Astrocyte of the hippocampus (primary cell): ENCODE results near the gene CADPS2.

ENCODE experiments used
- DNase-seq: peaks from one replicate; pipeline ENCODE4 v3.0.0; 2011; ENCODE audit warnings: low read depth, low spot score

Gene CADPS2

DNA sequence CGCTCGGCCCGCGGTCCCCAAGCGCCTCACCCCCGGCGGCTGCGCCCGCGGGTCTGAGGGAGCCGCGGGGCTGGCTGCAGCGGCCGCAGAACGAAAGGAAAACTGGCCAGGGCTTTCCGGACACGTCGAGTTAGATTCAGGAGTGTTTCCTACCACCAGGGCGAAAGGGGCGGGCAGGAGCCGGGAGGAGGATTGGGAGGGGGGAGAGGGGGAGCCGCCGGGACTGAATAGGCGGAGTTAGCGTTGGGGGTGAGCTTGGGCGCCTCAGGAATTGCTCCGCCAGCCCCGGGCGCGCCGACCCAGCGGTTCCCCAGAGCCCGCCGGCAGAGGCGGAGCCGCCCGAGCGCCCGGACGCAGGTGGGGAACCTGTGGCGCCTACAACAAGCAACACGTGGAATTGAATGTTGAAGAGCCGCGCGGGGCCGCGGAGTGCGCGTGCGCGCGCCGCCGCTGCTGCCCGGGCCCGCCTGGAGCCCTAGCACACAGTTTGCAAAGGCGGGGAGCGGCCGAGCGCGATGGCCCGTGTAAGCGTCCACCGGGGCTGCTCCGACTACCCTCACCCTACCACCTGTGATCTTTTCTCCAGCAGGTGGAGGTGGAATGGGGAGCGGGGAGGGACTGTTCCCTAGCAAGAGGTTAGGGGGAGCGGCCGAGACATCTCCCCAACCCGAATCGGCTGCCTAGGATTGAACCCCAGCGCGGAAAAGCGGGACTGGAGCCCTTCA is at the start of gene CADPS2:
Gene CADPS2, minus strand, starts transcription at position 104 of the 725 bp plus-strand sequence. CDS start 123 bp downstream, outside the sequence.
- DNase-seq = peak; percentile 91

DNA sequence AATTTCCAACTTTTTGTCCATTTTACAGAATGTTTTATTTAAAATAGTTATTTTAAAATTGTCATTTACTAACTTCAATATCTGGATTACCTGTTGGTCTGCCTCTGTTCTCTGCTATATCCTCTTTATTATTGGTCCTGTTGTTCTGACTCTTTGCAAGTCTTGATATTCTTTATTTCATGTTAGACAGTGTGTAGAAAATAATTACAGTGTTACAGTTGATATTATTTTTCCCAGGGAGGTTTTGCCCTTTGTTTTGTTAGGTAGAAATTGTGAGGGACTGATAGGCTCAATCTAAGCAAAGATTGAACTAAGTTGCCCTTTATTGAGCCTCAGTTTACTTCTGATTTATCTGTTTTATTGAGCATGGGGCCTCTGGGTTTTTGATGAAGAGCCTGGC is 49.4 kb upstream of the CADPS2 start:
- no peak for DNase-seq

DNA sequence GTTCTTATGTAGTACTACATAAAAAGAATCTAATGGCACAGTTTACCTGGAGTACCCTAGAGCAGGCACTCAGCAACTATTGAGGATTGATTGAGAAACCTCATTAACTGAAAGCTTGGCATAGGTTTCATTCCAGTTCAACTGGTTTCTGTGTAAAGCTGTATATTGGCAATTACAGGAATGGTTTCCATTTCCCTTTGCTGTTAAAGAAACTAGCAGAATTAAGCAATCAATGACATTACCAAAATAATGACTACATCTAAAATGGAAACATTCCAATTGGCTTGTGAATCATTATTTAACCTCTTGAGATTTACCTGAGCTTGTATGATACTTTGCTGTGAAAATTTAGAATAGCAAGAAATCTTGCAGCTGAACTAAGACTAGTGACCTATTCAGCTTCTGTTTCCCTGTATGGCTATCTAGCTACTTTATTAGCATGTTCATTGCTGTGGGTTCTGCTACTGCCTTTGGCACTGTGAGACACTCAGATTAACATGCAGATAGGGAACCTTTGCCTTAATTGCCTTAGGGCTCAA is 33.5 kb upstream of the CADPS2 start:
- no peak for DNase-seq

GRCh38 chr7:122914812-122915211 is 28.6 kb upstream of the CADPS2 start:
- no peak for DNase-seq

- DNase-seq = no peak
Observed at GRCh38 chr7:122913608-122914007, 27.3 kb upstream of the CADPS2 start.

- no peak for DNase-seq
Observed at GRCh38 chr7:122902751-122903495, 16.7 kb upstream of the CADPS2 start.

- DNase-seq = no peak
Observed at GRCh38 chr7:122901250-122901649, 15.0 kb upstream of the CADPS2 start.

DNA sequence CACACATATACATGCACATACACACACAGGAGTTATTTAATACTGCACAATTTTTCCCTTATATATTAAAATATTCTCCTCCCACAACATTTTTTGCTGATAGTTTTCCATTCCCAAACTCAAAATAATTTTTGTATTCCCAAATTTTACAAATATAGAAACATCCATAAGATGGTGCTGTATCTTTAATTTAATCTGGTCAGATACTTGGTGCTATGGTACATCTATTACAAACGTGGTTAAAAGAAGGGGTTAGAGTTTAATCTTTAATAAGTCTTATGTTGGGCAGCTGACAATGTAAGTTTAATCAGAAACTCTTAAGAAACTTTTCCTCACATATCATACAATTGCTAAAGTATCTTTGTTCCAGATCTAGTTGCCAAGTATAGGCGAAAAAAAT is 10.2 kb upstream of the CADPS2 start:
- peak; percentile 1 for DNase-seq

DNA sequence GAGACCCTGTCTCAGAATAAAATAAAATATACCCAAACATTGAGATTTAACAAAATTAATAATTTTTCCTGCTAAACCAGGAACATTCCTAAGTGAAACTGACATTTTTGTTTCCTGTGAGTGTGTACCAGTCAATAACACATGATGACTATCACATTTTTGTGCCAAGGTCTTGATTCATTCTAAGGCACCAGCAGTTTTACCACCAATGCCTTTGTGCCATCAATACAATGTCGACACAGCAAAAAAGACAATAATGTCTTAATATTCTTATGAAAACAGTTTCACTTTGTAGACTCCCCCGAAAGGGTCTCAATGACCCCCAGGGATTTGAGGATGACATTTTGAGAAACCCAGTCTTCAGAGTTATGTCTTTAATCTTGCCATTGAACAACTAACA is 7.2 kb upstream of the CADPS2 start:
- DNase-seq = no peak

DNA sequence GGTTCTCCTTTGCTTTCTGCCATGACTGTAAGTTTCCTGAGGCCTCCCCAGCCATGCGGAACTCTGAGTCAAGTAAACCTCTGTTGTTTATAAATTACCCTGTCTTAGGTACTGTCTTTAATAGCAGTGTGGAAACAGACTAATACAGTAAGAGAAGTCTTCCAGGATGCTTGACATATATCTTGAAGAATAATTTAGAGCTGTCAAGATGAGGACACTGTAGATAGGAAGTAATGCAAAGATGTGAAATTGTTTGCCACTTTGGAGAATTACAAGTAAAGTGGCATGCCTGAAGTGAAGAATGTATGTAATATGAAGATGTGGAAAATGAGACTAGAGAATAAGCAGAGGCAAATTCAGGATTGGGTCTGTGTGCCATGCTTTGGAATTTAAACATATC is 2.9 kb upstream of the CADPS2 start:
- no peak for DNase-seq

DNA sequence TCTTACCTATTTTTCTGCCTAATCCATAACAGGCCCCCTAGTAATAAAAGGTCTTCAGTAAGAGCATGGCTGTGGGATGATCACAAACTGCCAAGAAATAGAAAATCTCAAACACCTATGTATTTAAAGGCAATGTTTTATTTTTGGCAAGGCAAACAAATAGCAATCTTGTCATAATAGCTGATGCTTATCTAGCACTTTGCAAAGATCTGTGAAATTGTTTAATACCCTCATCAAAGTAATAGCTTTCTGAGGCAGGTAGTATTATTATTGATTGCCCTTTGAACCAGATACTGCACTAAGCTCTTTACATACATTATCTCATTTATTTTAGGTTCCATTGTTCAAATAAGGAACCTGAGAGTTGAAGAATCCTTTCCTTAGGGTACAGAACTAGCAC is 1.6 kb upstream of the CADPS2 start:
- no peak for DNase-seq

DNA sequence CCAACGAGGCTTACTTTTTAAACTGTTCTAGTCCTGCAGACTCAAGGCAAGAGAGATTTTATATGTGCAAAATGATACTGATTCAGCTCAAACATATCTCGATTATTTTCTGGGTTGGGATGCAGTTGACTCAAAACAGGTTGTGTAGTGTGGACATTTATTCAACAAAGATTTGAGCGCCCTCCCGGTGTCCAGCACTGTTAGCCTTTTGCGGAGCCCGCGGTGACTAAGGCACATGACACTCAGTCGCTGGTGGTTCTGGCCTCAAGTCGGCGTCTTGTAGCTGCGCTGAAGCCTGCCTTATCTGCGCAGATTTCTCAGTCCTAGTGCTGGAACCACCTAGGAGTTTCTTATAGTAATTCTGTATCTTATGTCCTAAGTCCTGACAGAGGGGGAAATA is 938 bp upstream of the CADPS2 start:
- DNase-seq = peak; percentile 81

- DNase-seq = peak; percentile 63
Observed at GRCh38 chr7:122885583-122886356, 490 bp downstream of the CADPS2 start.

GRCh38 chr7:122884186-122884585 is 2.1 kb downstream of the CADPS2 start:
- no peak for DNase-seq

DNA sequence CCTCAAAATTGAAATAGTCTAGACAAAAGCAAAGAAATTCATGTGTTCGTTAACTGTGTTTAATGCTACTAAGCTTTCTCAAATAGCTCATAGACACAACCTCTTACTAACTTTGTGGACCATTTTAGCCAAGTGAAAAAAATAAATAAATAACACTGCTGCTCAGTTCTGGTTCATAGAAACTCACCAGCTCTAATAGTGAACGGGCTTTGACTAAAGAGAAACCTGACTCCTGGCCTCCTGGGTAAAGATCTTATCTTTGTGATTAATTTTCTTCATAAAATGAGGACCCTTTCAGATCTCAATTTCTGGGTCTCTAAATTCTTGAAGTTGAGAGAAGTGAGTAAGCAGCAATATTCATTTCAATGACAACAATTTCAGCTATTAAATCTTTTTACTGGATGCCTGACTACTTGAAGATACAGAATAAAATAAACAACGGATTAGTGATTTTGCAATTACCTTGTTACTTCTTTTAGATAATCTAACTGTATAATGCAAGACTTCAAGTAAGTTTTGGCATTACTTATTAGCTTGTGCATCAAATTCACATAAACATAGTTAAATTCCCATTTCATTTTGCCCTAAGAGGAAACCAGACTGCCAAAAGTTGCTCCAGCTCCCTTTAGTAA is 3.1 kb downstream of the CADPS2 start:
- no peak for DNase-seq

- DNase-seq = peak; percentile 3
Observed at GRCh38 chr7:122881324-122881723, 4.9 kb downstream of the CADPS2 start.

- no peak for DNase-seq
Observed at GRCh38 chr7:122869260-122869659, 17.0 kb downstream of the CADPS2 start.

DNA sequence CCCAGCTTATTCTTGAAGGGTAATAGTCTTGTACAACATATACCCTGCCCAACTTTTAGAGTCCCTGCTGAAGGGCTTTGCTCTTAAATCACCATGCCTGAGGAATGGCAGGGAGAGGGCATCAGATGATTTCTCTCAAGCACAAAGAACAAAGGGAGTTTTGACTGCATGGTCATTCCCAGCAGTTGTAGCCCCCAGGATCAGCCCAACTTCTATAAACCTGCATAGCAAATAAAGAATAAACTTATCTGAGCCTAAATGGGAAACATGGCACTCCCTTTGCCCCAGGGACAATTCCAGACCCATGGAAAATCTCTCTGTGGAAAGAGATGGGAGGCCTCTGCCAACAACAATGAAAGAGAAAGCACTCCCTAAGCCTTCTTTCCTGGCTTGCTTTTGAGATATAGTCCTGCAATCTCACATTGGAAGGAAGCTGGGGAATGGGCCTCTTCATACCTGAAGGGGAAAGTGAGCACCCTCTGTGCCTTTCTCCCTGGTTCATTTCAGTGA is 18.7 kb downstream of the CADPS2 start:
- no peak for DNase-seq

- no peak for DNase-seq
Observed at GRCh38 chr7:122864838-122865237, 21.4 kb downstream of the CADPS2 start.

GRCh38 chr7:122864016-122864415 is 22.2 kb downstream of the CADPS2 start:
- no peak for DNase-seq

GRCh38 chr7:122858320-122858719 is 27.9 kb downstream of the CADPS2 start:
- DNase-seq = no peak
